GM23338 (cell line): Measurements from ENCODE around the gene LIMCH1. TPM values are rescaled to one million over a fixed set of nuclear protein-coding genes. Genes with fewer than 3 reads are reported as not detected.

Experiments used
- ATAC-seq: fragments of 200-7000 bp; cut with Tn5 transposase; 3 replicates; pipeline ENCODE4 v1.9.1; 2020
- DNase-seq: peaks from one replicate; pipeline ENCODE4 v3.0.0-alpha.2; 2015; ENCODE audit warnings: low spot score
- H2AFZ ChIP-seq: fragments of 200-600 bp; sonication (generic); 2 replicates; pipeline ENCODE4 v1.8.0; 2016; ENCODE audit warnings: antibody characterized with exemption, mild to moderate bottlenecking, moderate library complexity
- H3F3A ChIP-seq: fragments of 200-600 bp; sonication (generic); replicated peaks from 2 replicates; pipeline ENCODE4 v1.8.0; 2017; ENCODE audit warnings: antibody characterized with exemption, mixed run types, low read depth
- H3K27ac ChIP-seq: fragments of 200-600 bp; sonication (generic); 2 replicates; pipeline ENCODE4 v1.6.1; 2016; ENCODE audit warnings: low read depth
- H3K27me3 ChIP-seq: fragments of 200-600 bp; sonication (generic); 2 replicates; pipeline ENCODE4 v1.8.0; 2016; ENCODE audit warnings: mild to moderate bottlenecking, mixed run types, moderate library complexity; ENCODE audit not compliant: insufficient read depth
- H3K36me3 ChIP-seq: fragments of 200-600 bp; sonication (generic); 2 replicates; pipeline ENCODE4 v1.8.0; 2016; ENCODE audit warnings: mild to moderate bottlenecking; ENCODE audit not compliant: insufficient read depth
- H3K4me1 ChIP-seq: fragments of 200-600 bp; sonication (generic); 2 replicates; pipeline ENCODE4 v1.8.0; 2016; ENCODE audit warnings: mild to moderate bottlenecking, moderate library complexity; ENCODE audit not compliant: insufficient read depth
- H3K4me2 ChIP-seq: fragments of 200-600 bp; sonication (generic); 2 replicates; pipeline ENCODE4 v1.7.1; 2017; ENCODE audit warnings: mixed run types
- H3K4me3 ChIP-seq: fragments of 200-600 bp; sonication (generic); 2 replicates; pipeline ENCODE4 v1.6.1; 2016; ENCODE audit warnings: mixed run types
- H3K79me2 ChIP-seq: fragments of 200-600 bp; sonication (generic); replicated peaks from 2 replicates; pipeline ENCODE4 v1.8.0; 2017; ENCODE audit warnings: mild to moderate bottlenecking; ENCODE audit not compliant: insufficient read depth
- H3K9me2 ChIP-seq: fragments of 200-600 bp; sonication (generic); 2 replicates; pipeline ENCODE4 v1.8.0; 2017; ENCODE audit not compliant: insufficient read depth
- H4K20me1 ChIP-seq: fragments of 200-600 bp; sonication (generic); replicated peaks from 2 replicates; pipeline ENCODE4 v1.8.0; 2017; ENCODE audit warnings: mild to moderate bottlenecking; ENCODE audit not compliant: insufficient read depth
- H3K27ac Mint-ChIP-seq: 2 replicates; pipeline ENCODE4 v1.8.0; 2020; ENCODE audit warnings: inconsistent platforms, mild to moderate bottlenecking, moderate library complexity, mixed read lengths
- H3K27me3 Mint-ChIP-seq: 3 replicates; pipeline ENCODE4 v1.8.0; 2022; ENCODE audit warnings: low read depth, mild to moderate bottlenecking, moderate library complexity, mixed read lengths, inconsistent platforms; ENCODE audit not compliant: insufficient read depth, poor library complexity
- H3K36me3 Mint-ChIP-seq: 3 replicates; pipeline ENCODE4 v1.8.0; 2021; ENCODE audit warnings: low read depth, mild to moderate bottlenecking, inconsistent platforms, moderate library complexity, mixed read lengths
- H3K4me1 Mint-ChIP-seq: 3 replicates; pipeline ENCODE4 v1.8.0; 2020; ENCODE audit warnings: mild to moderate bottlenecking, inconsistent platforms, mixed read lengths
- H3K4me3 Mint-ChIP-seq: 3 replicates; pipeline ENCODE4 v1.8.0; 2021; ENCODE audit warnings: moderate library complexity, mild to moderate bottlenecking, inconsistent platforms, mixed read lengths
- H3K9me3 Mint-ChIP-seq: 3 replicates; pipeline ENCODE4 v1.8.0; 2020; ENCODE audit warnings: moderate library complexity, mild to moderate bottlenecking, inconsistent platforms, mixed read lengths
- CREB1 ChIP-seq: fragments of 250-450 bp; sonication (Bioruptor Pico); IDR thresholded peaks from 2 replicates; pipeline ENCODE4 v1.5.0; 2020; ENCODE audit warnings: low read depth, mild to moderate bottlenecking, moderate library complexity
- CTCF ChIP-seq, 2 experiments: fragments of 200-600 bp in 1 of 2; sonication (generic) in 1 of 2; conservative IDR thresholded peaks; 2 replicates each; pipeline versions ENCODE4 v1.5.1 to v1.6.1; 2016 to 2017; ENCODE audit warnings: antibody characterized with exemption in 2 of 2, low read depth in 2 of 2, mild to moderate bottlenecking in 2 of 2, moderate library complexity in 1 of 2
- EZH2 ChIP-seq: fragments of 200-600 bp; sonication (generic); IDR thresholded peaks from one replicate; pipeline ENCODE4 v1.8.0; 2017; ENCODE audit warnings: antibody characterized with exemption, mild to moderate bottlenecking, low read depth; ENCODE audit not compliant: unreplicated experiment
- EZH2phosphoT487 ChIP-seq: fragments of 200-600 bp; sonication (generic); IDR thresholded peaks from one replicate; pipeline ENCODE4 v1.8.1; 2018; ENCODE audit warnings: antibody characterized with exemption; ENCODE audit not compliant: unreplicated experiment
- JUNB ChIP-seq: IDR thresholded peaks from one replicate; pipeline ENCODE4 v1.6.1; 2016; ENCODE audit warnings: antibody characterized with exemption; ENCODE audit not compliant: unreplicated experiment
- POLR2AphosphoS5 ChIP-seq: IDR thresholded peaks from 2 replicates; pipeline ENCODE4 v1.6.1; 2016; ENCODE audit warnings: antibody characterized with exemption, low read depth
- ZNF114 ChIP-seq: fragments of 250-450 bp; sonication (Bioruptor Pico); IDR thresholded peaks from 2 replicates; pipeline ENCODE4 v1.5.0; 2020; ENCODE audit warnings: mild to moderate bottlenecking, moderate library complexity
- ZNF331 ChIP-seq: fragments of 250-450 bp; sonication (Bioruptor Pico); IDR thresholded peaks from 2 replicates; pipeline ENCODE4 v1.5.0; 2020; ENCODE audit warnings: low read depth, mild to moderate bottlenecking, moderate library complexity
- polyA plus RNA-seq: library from polyadenylated mRNA; unstranded; fragments of >200 nt; fragmentation: Nextera tagmentation; extraction: Ambion mirVana; gene quantifications from 2 replicates; pipeline ENCODE4 v1.2.1, GENCODE V29; 2016
- total RNA-seq: library from RNA; depleted of rRNA; stranded (reverse); fragments of >200 nt; shearing (Covaris generic); gene quantifications from 2 replicates; pipeline ENCODE4 v1.2.3, GENCODE V29; 2014
- TF ChIP-seq, protein P1 (sequence below): IDR thresholded peaks from 2 replicates; pipeline ENCODE4 v1.6.1; 2016; ENCODE audit warnings: antibody characterized with exemption
- TF ChIP-seq, protein P2 (sequence below): fragments of 250-450 bp; sonication (Bioruptor Pico); IDR thresholded peaks from 2 replicates; pipeline ENCODE4 v1.5.0; 2020; ENCODE audit warnings: mild to moderate bottlenecking, moderate library complexity

Gene LIMCH1
- total and polyA plus RNA-seq, 2 experiments from 2014 or later: 1.5 TPM

- no peak overlapping the region for H3K27ac ChIP-seq
- Mint-ChIP-seq H3K9me3 (peaks cover 8% of the 10 kb centered on the region; the same call in 2 of the 3 replicates), H3K4me3 (no peak overlapping the region), H3K4me1 (no peaks in the 10 kb centered on the region), H3K36me3 (no peaks in the 10 kb centered on the region; the same call in 2 of the 3 replicates), H3K27me3 (peaks cover 4% of the 10 kb centered on the region), H3K27ac (no peak overlapping the region)
- no peaks in the 10 kb centered on the region for H3K79me2 ChIP-seq
- H3K36me3 ChIP-seq: no peaks in the 10 kb centered on the region
- H3K4me3 ChIP-seq: no peak overlapping the region
- H3K9me2 ChIP-seq: no peaks in the 10 kb centered on the region
- no peaks in the 10 kb centered on the region for H3K4me1 ChIP-seq
- DNase-seq (no peak), ATAC-seq (no peak)
- H3F3A ChIP-seq: no peaks in the 10 kb centered on the region
- H2AFZ ChIP-seq: no peak overlapping the region
- TF ChIP-seq CTCF (conservative IDR thresholded peaks at IDR 0.05; ENCODE audit: low read depth in 2 of 2) (no peak), EZH2phosphoT487 (no peak), ZNF331 (no peak), CREB1 (no peak), JUNB (no peak), EZH2 (no peak), ZNF114 (CRISPR knock-in tag) (no peak), POLR2AphosphoS5 (no peak)
- TF ChIP-seq, protein P1, sequence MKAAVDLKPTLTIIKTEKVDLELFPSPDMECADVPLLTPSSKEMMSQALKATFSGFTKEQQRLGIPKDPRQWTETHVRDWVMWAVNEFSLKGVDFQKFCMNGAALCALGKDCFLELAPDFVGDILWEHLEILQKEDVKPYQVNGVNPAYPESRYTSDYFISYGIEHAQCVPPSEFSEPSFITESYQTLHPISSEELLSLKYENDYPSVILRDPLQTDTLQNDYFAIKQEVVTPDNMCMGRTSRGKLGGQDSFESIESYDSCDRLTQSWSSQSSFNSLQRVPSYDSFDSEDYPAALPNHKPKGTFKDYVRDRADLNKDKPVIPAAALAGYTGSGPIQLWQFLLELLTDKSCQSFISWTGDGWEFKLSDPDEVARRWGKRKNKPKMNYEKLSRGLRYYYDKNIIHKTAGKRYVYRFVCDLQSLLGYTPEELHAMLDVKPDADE: no peak
- TF ChIP-seq, protein P2, sequence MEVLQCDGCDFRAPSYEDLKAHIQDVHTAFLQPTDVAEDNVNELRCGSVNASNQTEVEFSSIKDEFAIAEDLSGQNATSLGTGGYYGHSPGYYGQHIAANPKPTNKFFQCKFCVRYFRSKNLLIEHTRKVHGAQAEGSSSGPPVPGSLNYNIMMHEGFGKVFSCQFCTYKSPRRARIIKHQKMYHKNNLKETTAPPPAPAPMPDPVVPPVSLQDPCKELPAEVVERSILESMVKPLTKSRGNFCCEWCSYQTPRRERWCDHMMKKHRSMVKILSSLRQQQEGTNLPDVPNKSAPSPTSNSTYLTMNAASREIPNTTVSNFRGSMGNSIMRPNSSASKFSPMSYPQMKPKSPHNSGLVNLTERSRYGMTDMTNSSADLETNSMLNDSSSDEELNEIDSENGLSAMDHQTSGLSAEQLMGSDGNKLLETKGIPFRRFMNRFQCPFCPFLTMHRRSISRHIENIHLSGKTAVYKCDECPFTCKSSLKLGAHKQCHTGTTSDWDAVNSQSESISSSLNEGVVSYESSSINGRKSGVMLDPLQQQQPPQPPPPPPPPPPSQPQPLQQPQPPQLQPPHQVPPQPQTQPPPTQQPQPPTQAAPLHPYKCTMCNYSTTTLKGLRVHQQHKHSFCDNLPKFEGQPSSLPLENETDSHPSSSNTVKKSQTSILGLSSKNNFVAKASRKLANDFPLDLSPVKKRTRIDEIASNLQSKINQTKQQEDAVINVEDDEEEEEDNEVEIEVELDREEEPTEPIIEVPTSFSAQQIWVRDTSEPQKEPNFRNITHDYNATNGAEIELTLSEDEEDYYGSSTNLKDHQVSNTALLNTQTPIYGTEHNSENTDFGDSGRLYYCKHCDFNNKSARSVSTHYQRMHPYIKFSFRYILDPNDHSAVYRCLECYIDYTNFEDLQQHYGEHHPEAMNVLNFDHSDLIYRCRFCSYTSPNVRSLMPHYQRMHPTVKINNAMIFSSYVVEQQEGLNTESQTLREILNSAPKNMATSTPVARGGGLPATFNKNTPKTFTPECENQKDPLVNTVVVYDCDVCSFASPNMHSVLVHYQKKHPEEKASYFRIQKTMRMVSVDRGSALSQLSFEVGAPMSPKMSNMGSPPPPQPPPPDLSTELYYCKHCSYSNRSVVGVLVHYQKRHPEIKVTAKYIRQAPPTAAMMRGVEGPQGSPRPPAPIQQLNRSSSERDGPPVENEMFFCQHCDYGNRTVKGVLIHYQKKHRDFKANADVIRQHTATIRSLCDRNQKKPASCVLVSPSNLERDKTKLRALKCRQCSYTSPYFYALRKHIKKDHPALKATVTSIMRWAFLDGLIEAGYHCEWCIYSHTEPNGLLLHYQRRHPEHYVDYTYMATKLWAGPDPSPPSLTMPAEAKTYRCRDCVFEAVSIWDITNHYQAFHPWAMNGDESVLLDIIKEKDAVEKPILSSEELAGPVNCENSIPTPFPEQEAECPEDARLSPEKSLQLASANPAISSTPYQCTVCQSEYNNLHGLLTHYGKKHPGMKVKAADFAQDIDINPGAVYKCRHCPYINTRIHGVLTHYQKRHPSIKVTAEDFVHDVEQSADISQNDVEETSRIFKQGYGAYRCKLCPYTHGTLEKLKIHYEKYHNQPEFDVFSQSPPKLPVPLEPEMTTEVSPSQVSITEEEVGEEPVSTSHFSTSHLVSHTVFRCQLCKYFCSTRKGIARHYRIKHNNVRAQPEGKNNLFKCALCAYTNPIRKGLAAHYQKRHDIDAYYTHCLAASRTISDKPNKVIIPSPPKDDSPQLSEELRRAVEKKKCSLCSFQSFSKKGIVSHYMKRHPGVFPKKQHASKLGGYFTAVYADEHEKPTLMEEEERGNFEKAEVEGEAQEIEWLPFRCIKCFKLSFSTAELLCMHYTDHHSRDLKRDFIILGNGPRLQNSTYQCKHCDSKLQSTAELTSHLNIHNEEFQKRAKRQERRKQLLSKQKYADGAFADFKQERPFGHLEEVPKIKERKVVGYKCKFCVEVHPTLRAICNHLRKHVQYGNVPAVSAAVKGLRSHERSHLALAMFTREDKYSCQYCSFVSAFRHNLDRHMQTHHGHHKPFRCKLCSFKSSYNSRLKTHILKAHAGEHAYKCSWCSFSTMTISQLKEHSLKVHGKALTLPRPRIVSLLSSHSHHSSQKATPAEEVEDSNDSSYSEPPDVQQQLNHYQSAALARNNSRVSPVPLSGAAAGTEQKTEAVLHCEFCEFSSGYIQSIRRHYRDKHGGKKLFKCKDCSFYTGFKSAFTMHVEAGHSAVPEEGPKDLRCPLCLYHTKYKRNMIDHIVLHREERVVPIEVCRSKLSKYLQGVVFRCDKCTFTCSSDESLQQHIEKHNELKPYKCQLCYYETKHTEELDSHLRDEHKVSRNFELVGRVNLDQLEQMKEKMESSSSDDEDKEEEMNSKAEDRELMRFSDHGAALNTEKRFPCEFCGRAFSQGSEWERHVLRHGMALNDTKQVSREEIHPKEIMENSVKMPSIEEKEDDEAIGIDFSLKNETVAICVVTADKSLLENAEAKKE (CRISPR knock-in tag): no peak
- no peak overlapping the region for H3K4me2 ChIP-seq
- H3K27me3 ChIP-seq: no peaks in the 10 kb centered on the region
- H4K20me1 ChIP-seq: no peaks in the 10 kb centered on the region
Measured at GRCh38 chr4:41580007-41580406, 42.0 kb downstream of the LIMCH1 start.
